Epidermal melanocyte (primary cell): ENCODE data around the gene CCDC9.
"Not testable (repeated sequence)": the region's sequence is repeated elsewhere in the genome, so short reads cannot be mapped to it uniquely, and the experiment has no call there.

Experiments used
- DNase-seq: peaks from one replicate; pipeline ENCODE4 v3.0.0; 2011; ENCODE audit warnings: low spot score; ENCODE audit not compliant: insufficient read length

CCDC9 gene

DNA sequence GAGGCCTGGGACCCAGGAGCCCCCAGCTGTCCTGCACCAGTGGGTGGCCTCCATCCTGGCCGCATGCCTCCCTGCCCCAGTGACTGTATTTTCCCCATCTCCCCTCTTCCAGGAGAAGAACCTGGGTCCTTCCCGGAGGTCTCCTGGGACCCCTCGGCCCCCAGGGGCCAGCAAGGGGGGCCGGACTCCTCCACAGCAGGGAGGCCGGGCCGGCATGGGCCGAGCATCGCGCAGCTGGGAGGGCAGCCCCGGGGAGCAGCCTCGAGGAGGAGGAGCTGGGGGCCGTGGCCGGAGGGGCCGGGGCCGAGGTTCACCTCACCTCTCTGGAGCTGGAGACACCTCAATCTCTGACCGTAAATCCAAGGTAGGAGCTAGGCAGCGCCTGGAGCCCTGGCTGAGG, 4.2 kb downstream of the CCDC9 start:
- no peak for DNase-seq

- DNase-seq, result not testable (repeated sequence)
Measured at GRCh38 chr19:47261946-47262793, 5.8 kb downstream of the CCDC9 start.

DNA sequence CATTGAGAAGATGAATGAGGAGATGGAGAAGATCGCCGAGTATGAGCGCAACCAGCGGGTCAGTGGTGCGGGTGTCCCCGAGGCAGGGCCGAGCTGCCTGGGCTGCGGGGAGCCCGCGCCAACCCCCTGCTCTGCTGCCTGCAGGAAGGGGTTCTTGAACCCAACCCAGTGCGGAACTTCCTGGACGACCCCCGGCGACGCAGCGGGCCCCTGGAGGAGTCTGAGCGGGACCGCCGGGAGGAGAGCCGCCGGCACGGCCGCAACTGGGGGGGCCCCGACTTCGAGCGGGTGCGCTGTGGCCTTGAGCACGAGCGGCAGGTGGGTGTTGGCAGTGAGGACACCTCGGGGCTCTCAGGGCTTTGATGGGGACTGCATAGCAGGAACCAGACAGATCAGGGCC, 8.3 kb downstream of the CCDC9 start:
- DNase-seq, result no peak

DNA sequence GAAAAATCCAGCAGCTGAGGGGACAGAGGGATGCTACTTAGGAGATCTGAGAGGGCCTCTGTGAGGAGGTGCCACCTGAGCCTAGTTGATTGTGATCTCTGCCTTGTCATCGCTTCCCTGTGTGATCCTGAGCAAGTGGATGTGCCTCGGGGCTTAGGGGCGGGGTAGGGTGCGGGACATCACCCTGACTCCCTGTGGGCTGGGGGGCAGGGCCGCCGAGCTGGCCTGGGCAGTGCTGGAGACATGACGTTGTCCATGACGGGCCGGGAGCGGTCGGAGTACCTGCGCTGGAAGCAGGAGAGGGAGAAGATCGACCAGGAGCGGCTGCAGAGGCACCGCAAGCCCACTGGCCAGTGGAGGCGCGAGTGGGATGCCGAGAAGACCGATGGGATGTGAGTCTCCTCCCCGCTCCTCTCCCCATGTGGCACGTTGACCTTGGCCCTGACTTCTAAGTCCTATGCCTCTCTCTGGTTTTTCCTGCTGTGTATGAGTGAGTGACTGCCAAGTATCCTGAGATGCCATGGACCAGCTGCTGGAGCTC, 10.1 kb downstream of the CCDC9 start:
- DNase-seq, result no peak

GRCh38 chr19:47267350-47267759, 11.0 kb downstream of the CCDC9 start:
- DNase-seq, result no peak

DNA sequence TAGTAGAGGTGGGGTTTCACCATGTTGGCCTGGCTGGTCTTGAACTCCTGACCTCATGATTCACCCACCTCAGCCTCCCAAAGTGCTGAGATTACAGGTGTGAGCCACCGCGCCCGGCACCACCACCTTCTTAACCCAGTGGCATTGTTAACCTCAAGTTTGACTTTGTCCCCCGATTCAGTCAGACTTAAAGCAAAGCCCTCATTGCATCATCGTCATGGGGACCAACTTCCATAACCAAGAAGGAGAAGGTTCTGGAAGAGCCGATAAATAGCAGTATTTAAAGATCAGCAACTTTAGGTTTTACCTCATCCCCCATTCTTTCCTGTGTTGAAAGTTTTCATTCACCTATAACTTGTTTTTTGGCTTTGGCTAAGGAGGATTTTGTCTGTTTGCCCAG, 11.7 kb downstream of the CCDC9 start:
- no peak for DNase-seq

DNA sequence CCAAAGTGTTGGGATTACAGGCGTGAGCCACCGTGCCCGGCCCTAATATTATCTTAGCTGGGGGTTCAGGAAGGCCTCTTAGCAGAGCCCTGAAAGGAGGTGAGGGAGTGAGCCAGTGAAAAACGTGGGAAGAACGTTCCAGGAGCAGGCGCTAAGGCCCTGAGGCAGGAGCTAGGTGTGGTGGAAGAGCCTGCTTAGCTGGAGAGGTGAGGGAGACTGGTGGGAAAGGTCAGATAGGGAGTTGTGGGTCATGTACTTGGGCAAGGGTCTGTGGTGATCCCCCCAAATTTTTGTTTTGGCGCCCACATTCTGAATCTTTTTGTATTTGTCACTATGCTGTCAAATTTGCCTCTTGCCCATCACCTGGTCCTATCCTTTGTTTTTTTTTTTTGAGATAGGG, 13.3 kb downstream of the CCDC9 start:
- no peak for DNase-seq

- no peak for DNase-seq
Measured at GRCh38 chr19:47270408-47270807, 14.1 kb downstream of the CCDC9 start.

DNA sequence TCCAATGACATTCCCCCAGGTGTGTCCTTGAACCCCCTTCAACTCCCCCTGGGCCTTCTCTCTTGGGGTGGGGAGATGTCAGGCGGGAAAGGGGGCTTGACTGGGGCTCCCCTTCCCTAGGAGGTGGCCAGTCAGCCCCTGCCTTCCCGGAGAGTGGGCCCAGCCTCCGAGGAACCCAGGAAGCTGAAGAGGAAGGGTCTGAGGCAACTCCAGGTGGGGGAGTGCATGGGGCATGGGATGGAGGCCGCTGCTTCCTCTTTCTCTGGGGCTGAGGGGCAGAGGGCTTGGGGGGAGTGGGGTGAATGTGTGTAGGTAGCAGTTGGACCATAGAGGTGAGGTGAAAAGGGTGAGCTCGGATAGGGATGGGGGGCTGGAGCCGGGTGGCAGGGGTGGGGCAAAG, 15.6 kb downstream of the CCDC9 start:
- no peak for DNase-seq

- no peak for DNase-seq
Measured at GRCh38 chr19:47272448-47273312, 16.4 kb downstream of the CCDC9 start.

DNA sequence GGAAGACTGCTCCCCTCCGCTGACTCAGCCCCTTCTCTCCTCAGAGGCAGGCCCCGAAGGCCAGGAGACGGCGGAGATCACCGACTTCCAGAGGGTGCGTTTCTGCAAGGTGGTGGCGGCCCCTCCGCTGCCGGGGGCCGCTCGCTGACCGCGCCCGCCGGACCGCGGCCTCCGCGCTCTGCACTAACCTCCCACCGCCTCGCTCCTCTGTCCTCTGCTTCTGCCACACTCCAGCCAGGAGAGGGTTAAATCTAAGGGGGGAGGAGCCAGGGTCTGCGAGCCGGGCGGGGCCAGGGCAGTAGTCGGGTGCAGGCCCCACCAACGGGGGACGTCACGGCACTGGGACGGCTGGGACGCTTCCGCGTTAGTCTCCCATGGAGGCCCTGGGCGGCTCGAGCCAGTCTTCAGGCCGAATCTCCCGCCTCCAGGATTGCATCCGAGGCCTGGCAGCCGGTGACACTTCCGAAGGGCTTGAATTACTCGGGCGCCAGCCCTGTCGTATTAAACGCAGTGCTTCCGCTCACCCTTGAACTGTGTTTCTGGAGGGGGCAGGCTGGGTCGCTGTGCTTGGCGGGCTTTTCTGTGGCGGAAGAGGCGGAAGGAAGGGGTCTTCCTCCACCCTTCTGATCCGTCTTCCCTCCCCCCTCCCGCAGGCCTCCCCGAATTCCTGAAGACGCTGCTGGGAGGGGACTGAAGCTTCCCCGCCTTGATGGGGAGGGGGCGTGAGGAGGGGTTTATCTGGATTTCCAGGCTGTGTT, 17.2 kb downstream of the CCDC9 start:
- DNase-seq, result peak; percentile 96

- peak; percentile 81 for DNase-seq
Measured at GRCh38 chr19:47274071-47274890, 18.0 kb downstream of the CCDC9 start, which contains the start of gene INAFM1. INAFM1 (plus strand) TSS chr19:47274885; CDS start chr19:47274920, 35 bp downstream.

DNA sequence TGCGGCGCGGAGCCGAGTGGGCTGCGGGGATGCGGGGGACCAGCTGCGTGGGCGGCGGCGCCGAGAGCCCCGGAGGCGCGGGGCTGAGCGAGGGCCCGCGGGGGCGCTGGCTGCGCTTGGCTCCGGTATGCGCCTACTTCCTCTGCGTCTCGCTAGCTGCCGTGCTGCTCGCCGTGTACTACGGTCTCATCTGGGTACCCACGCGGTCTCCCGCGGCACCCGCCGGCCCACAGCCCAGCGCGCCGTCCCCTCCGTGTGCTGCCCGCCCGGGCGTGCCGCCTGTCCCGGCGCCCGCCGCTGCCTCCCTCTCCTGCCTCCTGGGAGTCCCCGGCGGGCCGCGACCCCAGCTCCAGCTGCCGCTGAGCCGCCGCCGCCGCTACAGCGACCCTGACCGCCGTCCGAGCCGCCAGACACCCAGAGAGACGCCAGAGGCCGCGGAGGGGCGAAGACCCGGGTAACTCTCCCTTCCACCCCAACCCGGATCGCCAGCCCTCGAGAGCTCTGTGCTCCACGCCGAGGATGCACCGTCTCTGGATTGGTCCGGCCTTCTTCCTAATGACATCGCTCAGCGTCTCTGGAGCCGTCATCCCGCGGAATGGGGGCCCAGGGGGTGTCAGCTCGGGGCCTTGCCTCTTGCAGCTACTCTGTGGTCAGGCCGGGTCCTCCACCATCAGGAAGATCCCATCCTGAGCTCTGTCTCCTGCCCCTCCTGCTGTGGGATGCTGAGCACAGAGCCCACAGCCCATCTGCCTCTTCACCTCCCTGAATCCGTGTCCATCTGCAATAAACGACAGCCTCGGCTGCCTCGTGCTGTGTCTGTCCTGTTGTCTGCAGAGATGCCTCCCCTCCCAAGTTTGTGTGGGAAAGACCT, 18.8 kb downstream of the CCDC9 start:
- DNase-seq, result no peak

DNA sequence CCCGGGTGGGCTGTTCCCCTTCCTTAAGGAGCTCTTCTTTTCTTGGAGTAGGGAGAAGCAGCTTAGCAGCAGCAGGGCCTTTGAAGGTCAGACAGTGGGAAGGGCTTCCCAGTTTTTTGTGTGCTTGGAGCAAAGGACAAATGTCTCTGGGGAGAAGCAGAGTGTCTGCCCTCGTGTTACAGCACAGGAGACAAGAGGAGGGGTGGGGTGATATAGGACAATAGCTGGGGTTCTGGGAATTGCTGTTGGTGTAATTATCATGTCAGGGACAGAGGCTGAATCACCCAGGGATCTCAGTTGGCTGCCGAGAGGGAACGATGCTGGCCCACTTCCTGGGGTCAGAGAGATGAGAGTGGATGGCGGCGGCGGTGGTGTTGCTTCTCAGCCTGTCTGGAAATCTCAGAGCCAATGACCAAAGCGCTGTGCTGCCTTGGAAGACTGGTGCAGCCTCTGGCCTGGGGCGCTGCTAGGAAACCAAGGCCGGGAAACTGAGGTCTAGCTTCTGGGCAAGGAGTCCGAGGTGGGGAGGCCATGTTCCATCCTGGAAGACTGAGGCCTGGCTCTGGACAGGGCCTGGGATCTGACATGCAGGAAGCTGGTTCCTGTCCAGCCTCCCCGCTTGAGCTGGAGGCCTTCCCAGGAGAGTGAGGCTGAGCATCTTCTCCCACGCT, 19.6 kb downstream of the CCDC9 start:
- DNase-seq, result no peak

- DNase-seq, result not testable (repeated sequence)
Measured at GRCh38 chr19:47276513-47276912, 20.2 kb downstream of the CCDC9 start.

DNA sequence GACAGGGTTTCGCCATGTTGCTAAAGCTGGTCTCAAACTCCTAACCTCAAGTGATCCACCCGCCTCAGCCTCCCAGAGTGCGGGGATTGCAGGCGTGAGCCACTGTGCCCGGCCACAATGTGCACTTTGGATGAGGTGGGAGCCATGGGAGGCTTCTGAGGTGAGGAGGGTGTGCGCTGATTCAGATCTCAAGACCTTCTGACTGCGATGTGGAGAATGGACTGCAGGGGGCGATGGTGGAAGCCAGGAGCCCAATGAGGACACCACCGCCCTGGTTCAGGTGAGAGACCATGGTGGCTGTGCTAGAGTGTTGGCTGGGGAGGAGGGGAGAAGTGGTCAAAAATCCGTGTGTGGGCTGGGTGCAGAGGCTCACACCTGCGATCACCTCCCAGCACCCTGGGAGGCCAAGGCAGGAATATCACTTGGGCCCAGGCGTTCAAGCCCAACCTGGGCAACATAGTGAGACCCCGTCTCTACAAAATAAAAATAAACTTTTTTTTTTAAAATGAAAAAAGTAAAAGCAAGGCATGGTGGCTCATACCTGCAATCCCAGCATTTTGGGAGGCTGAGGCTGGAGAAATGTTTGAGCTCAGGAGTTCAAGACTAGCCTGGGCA, 24.0 kb downstream of the CCDC9 start:
- DNase-seq, result no peak

DNA sequence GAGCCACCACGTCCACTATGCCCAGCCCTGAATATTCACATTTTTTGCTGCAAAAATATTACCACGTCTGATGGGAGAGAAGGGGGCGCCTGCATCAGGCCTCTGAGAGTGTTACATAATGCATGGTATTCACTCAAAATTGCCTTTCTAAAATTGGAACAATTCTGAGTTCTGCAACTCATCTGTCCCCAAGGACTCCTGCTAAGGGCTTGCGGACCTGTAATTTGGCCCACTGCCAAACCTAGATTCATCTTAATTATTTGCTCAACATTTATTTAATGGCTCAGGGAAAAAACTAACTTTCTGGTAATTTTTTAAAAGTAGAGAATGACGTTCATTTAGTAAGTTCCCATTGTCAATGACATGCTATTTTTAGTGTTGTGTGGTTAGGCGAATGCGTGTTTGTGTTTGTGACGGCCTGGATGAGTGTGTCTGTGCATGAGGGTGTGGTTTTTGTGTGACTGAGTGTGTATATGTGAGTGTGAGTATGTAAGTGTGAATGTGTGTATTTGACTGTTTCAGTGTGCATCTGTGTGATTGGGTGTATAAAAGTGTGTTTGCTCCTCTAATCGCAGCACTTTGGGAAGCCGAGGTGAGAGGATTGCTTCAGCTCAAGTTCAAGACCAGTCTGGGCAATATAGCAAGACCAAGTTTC, 27.2 kb downstream of the CCDC9 start:
- no peak for DNase-seq

GRCh38 chr19:47284324-47284899, 28.1 kb downstream of the CCDC9 start:
- DNase-seq, result no peak
